ENCODE results near the gene DYNC1I2.

The DYNC1I2 gene

DNA sequence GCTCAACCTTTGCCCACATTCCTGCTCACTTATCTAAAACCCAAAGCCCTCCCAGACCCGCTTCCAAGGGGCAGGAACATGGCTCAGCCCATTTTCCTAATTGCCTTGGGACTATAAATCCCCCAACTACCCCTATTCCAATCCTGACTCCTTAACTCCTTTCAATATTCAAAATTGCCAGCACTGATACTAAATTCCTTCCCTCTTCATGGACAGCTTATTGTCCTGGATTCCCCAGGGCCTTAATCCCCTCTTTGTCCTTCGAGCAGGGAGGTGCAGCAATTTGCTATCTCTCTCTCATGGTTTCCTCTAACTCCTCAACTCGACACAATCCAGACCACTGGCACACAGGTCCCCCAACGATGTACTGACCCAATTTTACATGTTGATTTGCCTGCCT lies 107.6 kb downstream of the DYNC1I2 start:
- in situ Hi-C loops (cut with HindIII; ENCODE audit: low pct_ligation_motif_present, low pct_unique_long_range_greater_than_20kb, low sequenced_read_pairs) = no loop called here
- DNase-seq = no peak
